Smooth muscle cell (in vitro differentiated cells): Measurements from ENCODE around the gene ISOC1. TPM values are rescaled to one million over a fixed set of nuclear protein-coding genes. Genes with fewer than 3 reads are reported as not detected.

ENCODE experiments used
- DNase-seq: peaks from one replicate; lab custom pipeline; 2025; ENCODE audit not compliant: unreplicated experiment; lab: John Stamatoyannopoulos, UW
- H2AFZ ChIP-seq: fragments of 200-600 bp; sonication (generic); 2 replicates; pipeline ENCODE4 v1.6.0; 2016; ENCODE audit warnings: antibody characterized with exemption, low read depth, mild to moderate bottlenecking
- H3F3A ChIP-seq: fragments of 200-600 bp; sonication (generic); 2 replicates; pipeline ENCODE4 v1.6.0; 2017; ENCODE audit warnings: antibody characterized with exemption, low read depth
- H3K27ac ChIP-seq: fragments of 200-600 bp; sonication (generic); 2 replicates; pipeline ENCODE4 v1.5.1; 2016; ENCODE audit warnings: low read depth, mild to moderate bottlenecking
- H3K27me3 ChIP-seq: fragments of 200-600 bp; sonication (generic); 2 replicates; pipeline ENCODE4 v1.6.1; 2016; ENCODE audit warnings: low read depth, mild to moderate bottlenecking
- H3K36me3 ChIP-seq: fragments of 200-600 bp; sonication (generic); 2 replicates; pipeline ENCODE4 v1.5.1; 2016; ENCODE audit warnings: low read depth
- H3K4me1 ChIP-seq: fragments of 200-600 bp; sonication (generic); 2 replicates; pipeline ENCODE4 v1.5.1; 2016; ENCODE audit warnings: low read depth
- H3K4me2 ChIP-seq: fragments of 200-600 bp; sonication (generic); 2 replicates; pipeline ENCODE4 v1.6.0; 2016; ENCODE audit warnings: mild to moderate bottlenecking
- H3K4me3 ChIP-seq: fragments of 200-600 bp; sonication (generic); 2 replicates; pipeline ENCODE4 v1.5.1; 2016; ENCODE audit warnings: mild to moderate bottlenecking
- H3K79me2 ChIP-seq: fragments of 200-600 bp; sonication (generic); 2 replicates; pipeline ENCODE4 v1.6.0; 2016; ENCODE audit warnings: low read depth, mild to moderate bottlenecking
- H3K9ac ChIP-seq: fragments of 200-600 bp; sonication (generic); 2 replicates; pipeline ENCODE4 v1.6.0; 2016; ENCODE audit warnings: low read depth
- H3K9me3 ChIP-seq: fragments of 200-600 bp; sonication (generic); replicated peaks from 2 replicates; pipeline ENCODE4 v1.5.1; 2016; ENCODE audit warnings: low read depth
- H4K20me1 ChIP-seq: fragments of 200-600 bp; sonication (generic); 2 replicates; pipeline ENCODE4 v1.6.0; 2016; ENCODE audit warnings: low read depth
- WGBS: methylation state at CpG from one replicate; pipeline ENCODE4 v1.1.7; 2016; ENCODE audit warnings: low lambda C conversion rate; 5-methylcytosine and 5-hydroxymethylcytosine counted together
- polyA plus RNA-seq: library from polyadenylated mRNA; unstranded; fragments of >200 nt; fragmentation: Nextera tagmentation; extraction: Ambion mirVana; gene quantifications from 2 replicates; pipeline ENCODE4 v1.2.1, GENCODE V29; 2016
- total RNA-seq: library from RNA; depleted of rRNA; stranded (reverse); fragments of >200 nt; gene quantifications from 2 replicates; pipeline ENCODE4 v1.2.3, GENCODE V29; 2014
- TF ChIP-seq, protein P1 (sequence below): fragments of 200-600 bp; sonication (generic); IDR thresholded peaks from 2 replicates; pipeline ENCODE4 v1.5.1; 2017; ENCODE audit warnings: borderline replicate concordance, mild to moderate bottlenecking, antibody characterized with exemption; ENCODE audit not compliant: insufficient read depth, poor library complexity, severe bottlenecking

ISOC1 gene
- total and polyA plus RNA-seq, 2 experiments from 2014 or later: 15.3 to 16.2 TPM

- no peak overlapping the region for H3K4me3 ChIP-seq
- no peak for DNase-seq
- no peaks in the 10 kb centered on the region for H3K9me3 ChIP-seq
- no peak overlapping the region for H2AFZ ChIP-seq
- no peaks in the 10 kb centered on the region for H4K20me1 ChIP-seq
- no peaks in the 10 kb centered on the region for H3K79me2 ChIP-seq
- no peaks in the 10 kb centered on the region for H3K4me1 ChIP-seq
- H3K36me3 ChIP-seq: no peaks in the 10 kb centered on the region
- no peaks in the 10 kb centered on the region for H3K27me3 ChIP-seq
- no peak overlapping the region for H3K27ac ChIP-seq
- H3K9ac ChIP-seq: no peak overlapping the region
- H3F3A ChIP-seq: no peaks in the 10 kb centered on the region
- H3K4me2 ChIP-seq: no peak overlapping the region
- TF ChIP-seq, protein P1, sequence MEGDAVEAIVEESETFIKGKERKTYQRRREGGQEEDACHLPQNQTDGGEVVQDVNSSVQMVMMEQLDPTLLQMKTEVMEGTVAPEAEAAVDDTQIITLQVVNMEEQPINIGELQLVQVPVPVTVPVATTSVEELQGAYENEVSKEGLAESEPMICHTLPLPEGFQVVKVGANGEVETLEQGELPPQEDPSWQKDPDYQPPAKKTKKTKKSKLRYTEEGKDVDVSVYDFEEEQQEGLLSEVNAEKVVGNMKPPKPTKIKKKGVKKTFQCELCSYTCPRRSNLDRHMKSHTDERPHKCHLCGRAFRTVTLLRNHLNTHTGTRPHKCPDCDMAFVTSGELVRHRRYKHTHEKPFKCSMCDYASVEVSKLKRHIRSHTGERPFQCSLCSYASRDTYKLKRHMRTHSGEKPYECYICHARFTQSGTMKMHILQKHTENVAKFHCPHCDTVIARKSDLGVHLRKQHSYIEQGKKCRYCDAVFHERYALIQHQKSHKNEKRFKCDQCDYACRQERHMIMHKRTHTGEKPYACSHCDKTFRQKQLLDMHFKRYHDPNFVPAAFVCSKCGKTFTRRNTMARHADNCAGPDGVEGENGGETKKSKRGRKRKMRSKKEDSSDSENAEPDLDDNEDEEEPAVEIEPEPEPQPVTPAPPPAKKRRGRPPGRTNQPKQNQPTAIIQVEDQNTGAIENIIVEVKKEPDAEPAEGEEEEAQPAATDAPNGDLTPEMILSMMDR: no peak
These were observed 26.8 kb upstream of the ISOC1 start for GRCh38 chr5:129067745-129068144.

DNA sequence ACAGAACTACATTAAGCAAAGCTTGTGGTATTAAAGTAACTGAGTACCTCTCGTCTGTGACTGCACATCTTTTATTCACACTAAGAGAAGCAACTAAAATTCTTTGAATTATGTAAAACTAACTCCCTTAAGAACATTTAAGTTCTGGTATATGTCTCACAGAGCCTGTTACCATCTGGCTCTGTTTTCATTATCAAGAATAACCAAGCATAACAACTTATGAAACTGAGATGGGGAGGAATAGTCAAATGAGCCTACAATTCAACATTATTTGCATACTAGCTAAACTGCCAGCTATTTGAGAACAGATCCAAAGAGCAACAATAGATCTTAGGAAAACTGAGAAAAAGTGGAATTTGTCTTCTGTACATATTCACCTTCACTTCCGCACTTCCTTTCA, 25.3 kb upstream of the ISOC1 start:
- DNase-seq: no peak
- Histone ChIP-seq H3K4me1 (no peaks in the 10 kb centered on the region), H3K27me3 (no peaks in the 10 kb centered on the region), H2AFZ (peak overlapping the region; percentile 77), H3F3A (no peaks in the 10 kb centered on the region), H3K4me2 (no peak overlapping the region), H3K36me3 (no peaks in the 10 kb centered on the region), H4K20me1 (no peaks in the 10 kb centered on the region), H3K27ac (no peak overlapping the region), H3K79me2 (no peaks in the 10 kb centered on the region), H3K4me3 (no peak overlapping the region), H3K9me3 (no peaks in the 10 kb centered on the region), H3K9ac (no peak overlapping the region)
- WGBS: 61% methylated on average over 2 of the region's 2 CpGs
- TF ChIP-seq, protein P1: no peak

DNA sequence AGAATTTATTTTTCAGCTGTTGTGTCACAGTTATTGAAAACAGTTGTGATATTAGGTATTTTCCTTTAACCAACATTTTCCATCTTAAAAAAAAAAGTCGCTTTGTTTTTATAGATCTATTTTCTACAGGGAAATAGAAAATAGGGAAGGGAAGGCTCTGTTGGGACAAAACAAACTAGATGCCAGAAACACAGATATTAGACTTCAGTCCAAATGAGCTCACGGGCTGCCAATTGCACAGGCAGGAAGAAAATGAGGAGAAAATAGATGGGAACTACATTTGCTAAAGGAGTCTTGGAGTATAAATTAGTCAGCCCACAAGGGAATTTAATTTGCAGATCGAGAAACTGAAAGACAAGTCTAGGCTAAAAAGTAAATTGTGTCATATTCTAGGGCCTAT, 21.4 kb upstream of the ISOC1 start:
- H3K9me3 ChIP-seq: no peaks in the 10 kb centered on the region
- H3K4me2 ChIP-seq: no peak overlapping the region
- H3K9ac ChIP-seq: no peak overlapping the region
- H3K27me3 ChIP-seq: no peaks in the 10 kb centered on the region
- H3K4me3 ChIP-seq: no peak overlapping the region
- H3K79me2 ChIP-seq: no peaks in the 10 kb centered on the region
- H3F3A ChIP-seq: no peaks in the 10 kb centered on the region
- 87% methylated on average over 3 of the region's 3 CpGs for WGBS
- H4K20me1 ChIP-seq: no peaks in the 10 kb centered on the region
- H3K36me3 ChIP-seq: no peaks in the 10 kb centered on the region
- no peak for DNase-seq
- H2AFZ ChIP-seq: no peak overlapping the region
- H3K4me1 ChIP-seq: no peaks in the 10 kb centered on the region
- H3K27ac ChIP-seq: no peak overlapping the region
- TF ChIP-seq, protein P1: no peak

DNA sequence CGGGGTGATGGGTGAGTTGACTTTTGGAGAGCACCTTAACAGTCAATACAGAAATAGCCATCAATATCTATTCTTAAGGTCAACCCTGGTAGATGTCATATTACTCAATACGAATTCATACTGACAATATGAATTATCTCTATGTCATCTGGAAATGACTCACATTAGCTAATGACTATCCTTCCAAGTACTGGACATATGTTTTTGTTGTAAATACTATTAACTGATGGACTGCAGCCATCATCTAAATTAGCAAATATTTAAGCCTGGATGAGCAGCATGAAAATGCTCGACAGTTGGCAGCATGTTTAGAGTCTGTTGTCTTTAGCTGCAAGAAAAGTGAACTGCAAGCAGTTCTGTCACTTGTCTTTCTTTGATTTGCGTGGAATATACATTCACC, 19.6 kb upstream of the ISOC1 start:
- DNase-seq: no peak
- no peak overlapping the region for H3K27ac ChIP-seq
- no peaks in the 10 kb centered on the region for H3K9me3 ChIP-seq
- TF ChIP-seq, protein P1: no peak
- H3K9ac ChIP-seq: no peak overlapping the region
- H4K20me1 ChIP-seq: no peaks in the 10 kb centered on the region
- H3F3A ChIP-seq: no peaks in the 10 kb centered on the region
- no peaks in the 10 kb centered on the region for H3K27me3 ChIP-seq
- H3K36me3 ChIP-seq: no peaks in the 10 kb centered on the region
- H3K4me1 ChIP-seq: no peaks in the 10 kb centered on the region
- no peak overlapping the region for H3K4me2 ChIP-seq
- no peaks in the 10 kb centered on the region for H3K79me2 ChIP-seq
- WGBS: 81% methylated on average over 4 of the region's 4 CpGs
- H3K4me3 ChIP-seq: no peak overlapping the region
- no peak overlapping the region for H2AFZ ChIP-seq
